Smooth muscle cell (in vitro differentiated cells): ENCODE measurements around the gene SLC7A9. TPM values are rescaled to one million over a fixed set of nuclear protein-coding genes. Genes with fewer than 3 reads are reported as not detected.

ENCODE experiments used
- DNase-seq: peaks from one replicate; lab custom pipeline; 2025; ENCODE audit not compliant: unreplicated experiment; lab: John Stamatoyannopoulos, UW
- H2AFZ ChIP-seq: fragments of 200-600 bp; sonication (generic); 2 replicates; pipeline ENCODE4 v1.6.0; 2016; ENCODE audit warnings: antibody characterized with exemption, low read depth, mild to moderate bottlenecking
- H3F3A ChIP-seq: fragments of 200-600 bp; sonication (generic); 2 replicates; pipeline ENCODE4 v1.6.0; 2017; ENCODE audit warnings: antibody characterized with exemption, low read depth
- H3K27ac ChIP-seq: fragments of 200-600 bp; sonication (generic); 2 replicates; pipeline ENCODE4 v1.5.1; 2016; ENCODE audit warnings: low read depth, mild to moderate bottlenecking
- H3K27me3 ChIP-seq: fragments of 200-600 bp; sonication (generic); 2 replicates; pipeline ENCODE4 v1.6.1; 2016; ENCODE audit warnings: low read depth, mild to moderate bottlenecking
- H3K36me3 ChIP-seq: fragments of 200-600 bp; sonication (generic); 2 replicates; pipeline ENCODE4 v1.5.1; 2016; ENCODE audit warnings: low read depth
- H3K4me1 ChIP-seq: fragments of 200-600 bp; sonication (generic); 2 replicates; pipeline ENCODE4 v1.5.1; 2016; ENCODE audit warnings: low read depth
- H3K4me2 ChIP-seq: fragments of 200-600 bp; sonication (generic); 2 replicates; pipeline ENCODE4 v1.6.0; 2016; ENCODE audit warnings: mild to moderate bottlenecking
- H3K4me3 ChIP-seq: fragments of 200-600 bp; sonication (generic); 2 replicates; pipeline ENCODE4 v1.5.1; 2016; ENCODE audit warnings: mild to moderate bottlenecking
- H3K79me2 ChIP-seq: fragments of 200-600 bp; sonication (generic); 2 replicates; pipeline ENCODE4 v1.6.0; 2016; ENCODE audit warnings: low read depth, mild to moderate bottlenecking
- H3K9ac ChIP-seq: fragments of 200-600 bp; sonication (generic); 2 replicates; pipeline ENCODE4 v1.6.0; 2016; ENCODE audit warnings: low read depth
- H3K9me3 ChIP-seq: fragments of 200-600 bp; sonication (generic); replicated peaks from 2 replicates; pipeline ENCODE4 v1.5.1; 2016; ENCODE audit warnings: low read depth
- H4K20me1 ChIP-seq: fragments of 200-600 bp; sonication (generic); 2 replicates; pipeline ENCODE4 v1.6.0; 2016; ENCODE audit warnings: low read depth
- WGBS: methylation state at CpG from one replicate; pipeline ENCODE4 v1.1.7; 2016; ENCODE audit warnings: low lambda C conversion rate; 5-methylcytosine and 5-hydroxymethylcytosine counted together
- polyA plus RNA-seq: library from polyadenylated mRNA; unstranded; fragments of >200 nt; fragmentation: Nextera tagmentation; extraction: Ambion mirVana; gene quantifications from 2 replicates; pipeline ENCODE4 v1.2.1, GENCODE V29; 2016
- total RNA-seq: library from RNA; depleted of rRNA; stranded (reverse); fragments of >200 nt; gene quantifications from 2 replicates; pipeline ENCODE4 v1.2.3, GENCODE V29; 2014
- TF ChIP-seq, protein P1 (sequence below): fragments of 200-600 bp; sonication (generic); IDR thresholded peaks from 2 replicates; pipeline ENCODE4 v1.5.1; 2017; ENCODE audit warnings: borderline replicate concordance, mild to moderate bottlenecking, antibody characterized with exemption; ENCODE audit not compliant: insufficient read depth, poor library complexity, severe bottlenecking

SLC7A9 gene
- total and polyA plus RNA-seq, 2 experiments from 2014 or later = 0.21 TPM; not detected in 1

GRCh38 chr19:32822916-32823746 lies 46.4 kb downstream of the SLC7A9 start:
- H4K20me1 ChIP-seq = no peaks in the 10 kb centered on the region
- H3F3A ChIP-seq = no peaks in the 10 kb centered on the region
- WGBS = 91% methylated on average over 14 of the region's 14 CpGs
- H3K79me2 ChIP-seq = no peaks in the 10 kb centered on the region
- no peak overlapping the region for H3K9ac ChIP-seq
- no peaks in the 10 kb centered on the region for H3K36me3 ChIP-seq
- no peak overlapping the region for H3K27ac ChIP-seq
- TF ChIP-seq, protein P1, sequence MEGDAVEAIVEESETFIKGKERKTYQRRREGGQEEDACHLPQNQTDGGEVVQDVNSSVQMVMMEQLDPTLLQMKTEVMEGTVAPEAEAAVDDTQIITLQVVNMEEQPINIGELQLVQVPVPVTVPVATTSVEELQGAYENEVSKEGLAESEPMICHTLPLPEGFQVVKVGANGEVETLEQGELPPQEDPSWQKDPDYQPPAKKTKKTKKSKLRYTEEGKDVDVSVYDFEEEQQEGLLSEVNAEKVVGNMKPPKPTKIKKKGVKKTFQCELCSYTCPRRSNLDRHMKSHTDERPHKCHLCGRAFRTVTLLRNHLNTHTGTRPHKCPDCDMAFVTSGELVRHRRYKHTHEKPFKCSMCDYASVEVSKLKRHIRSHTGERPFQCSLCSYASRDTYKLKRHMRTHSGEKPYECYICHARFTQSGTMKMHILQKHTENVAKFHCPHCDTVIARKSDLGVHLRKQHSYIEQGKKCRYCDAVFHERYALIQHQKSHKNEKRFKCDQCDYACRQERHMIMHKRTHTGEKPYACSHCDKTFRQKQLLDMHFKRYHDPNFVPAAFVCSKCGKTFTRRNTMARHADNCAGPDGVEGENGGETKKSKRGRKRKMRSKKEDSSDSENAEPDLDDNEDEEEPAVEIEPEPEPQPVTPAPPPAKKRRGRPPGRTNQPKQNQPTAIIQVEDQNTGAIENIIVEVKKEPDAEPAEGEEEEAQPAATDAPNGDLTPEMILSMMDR = no peak
- no peaks in the 10 kb centered on the region for H3K27me3 ChIP-seq
- H3K4me1 ChIP-seq = no peaks in the 10 kb centered on the region
- H3K4me3 ChIP-seq = no peak overlapping the region
- no peak overlapping the region for H3K4me2 ChIP-seq
- no peaks in the 10 kb centered on the region for H3K9me3 ChIP-seq
- no peak for DNase-seq
- H2AFZ ChIP-seq = no peak overlapping the region

DNA sequence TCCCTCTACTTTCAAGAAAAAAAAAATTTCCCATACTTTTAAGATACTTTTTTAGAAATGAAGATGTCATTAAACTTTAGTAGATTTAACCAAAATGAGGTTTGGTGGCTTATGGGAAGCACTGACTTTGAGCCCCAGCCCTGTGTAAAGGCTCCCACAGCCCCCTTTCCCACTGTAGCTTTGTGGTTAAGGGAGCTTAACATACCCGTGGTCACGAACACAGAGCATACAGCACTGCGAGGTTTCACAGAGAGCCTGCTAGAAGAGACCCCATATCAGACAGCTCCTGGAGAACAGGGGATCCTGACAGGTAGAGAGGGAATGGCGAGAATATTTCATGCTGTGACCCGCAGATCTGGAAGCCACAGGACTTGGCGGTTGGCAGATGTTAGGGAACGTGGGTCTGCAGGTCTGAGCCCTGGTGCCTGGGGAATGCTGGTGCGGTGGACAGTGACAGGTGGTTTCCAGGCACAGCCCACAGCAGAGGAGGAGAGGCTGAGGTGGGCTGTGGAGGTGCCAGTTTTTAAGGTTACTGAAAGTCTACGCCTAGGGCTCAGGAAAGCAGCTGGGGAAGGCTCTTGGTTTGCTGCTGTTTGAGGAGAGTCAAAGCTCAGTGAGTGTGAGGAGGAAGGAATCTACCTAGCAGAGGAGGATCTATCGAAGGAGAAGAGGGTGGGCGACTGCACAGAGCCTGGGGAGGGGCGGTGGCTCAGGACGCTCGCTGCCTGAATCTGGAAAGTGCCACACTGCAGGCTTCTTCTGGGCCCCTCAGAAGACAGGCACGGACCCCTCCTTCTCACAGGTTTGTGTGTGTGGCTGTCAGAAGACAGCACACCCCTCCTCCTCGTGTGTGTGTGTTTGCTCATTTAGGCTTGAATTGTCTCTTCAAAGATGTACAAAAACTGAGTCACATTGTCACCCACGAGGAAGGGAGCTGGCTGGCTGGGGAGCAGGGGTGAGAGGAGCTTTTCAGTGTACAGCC lies 49.9 kb downstream of the SLC7A9 start:
- Histone ChIP-seq H4K20me1 (no peaks in the 10 kb centered on the region), H3K27ac (no peak overlapping the region), H3K9ac (no peak overlapping the region), H3K4me1 (no peaks in the 10 kb centered on the region), H3K79me2 (no peaks in the 10 kb centered on the region), H2AFZ (no peak overlapping the region), H3F3A (no peaks in the 10 kb centered on the region), H3K4me3 (no peak overlapping the region), H3K9me3 (no peaks in the 10 kb centered on the region), H3K27me3 (no peaks in the 10 kb centered on the region), H3K36me3 (no peaks in the 10 kb centered on the region), H3K4me2 (no peak overlapping the region)
- 73% methylated on average over 17 of the region's 17 CpGs for WGBS
- TF ChIP-seq, protein P1 = no peak
- DNase-seq = no peak

DNA sequence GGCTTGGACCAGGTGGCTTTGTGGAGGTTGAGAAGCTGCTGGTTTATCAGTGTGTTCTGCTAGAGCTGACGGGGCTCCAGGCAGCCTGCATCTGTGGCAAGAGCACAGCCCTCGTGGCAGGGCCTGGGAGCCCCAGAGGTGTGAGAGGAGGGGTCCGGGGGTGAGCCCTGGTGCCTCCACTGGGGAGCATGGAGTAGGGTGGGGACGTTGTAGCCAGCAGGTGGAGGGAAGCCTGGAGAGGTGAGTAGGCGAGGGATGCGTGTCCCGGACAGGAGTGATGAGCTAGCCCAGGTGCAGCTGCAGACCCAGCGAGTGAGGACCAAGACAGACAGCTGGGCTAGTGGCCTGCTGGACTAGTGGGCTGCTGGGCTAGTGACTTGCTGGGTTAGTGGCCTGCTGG lies 51.0 kb downstream of the SLC7A9 start:
- Histone ChIP-seq H3K4me1 (no peaks in the 10 kb centered on the region), H4K20me1 (no peaks in the 10 kb centered on the region), H3F3A (no peaks in the 10 kb centered on the region), H3K27ac (no peak overlapping the region), H3K9ac (no peak overlapping the region), H3K4me2 (no peak overlapping the region), H3K9me3 (no peaks in the 10 kb centered on the region), H3K27me3 (no peaks in the 10 kb centered on the region), H3K36me3 (no peaks in the 10 kb centered on the region), H3K79me2 (no peaks in the 10 kb centered on the region), H3K4me3 (no peak overlapping the region), H2AFZ (no peak overlapping the region)
- 90% methylated on average over 7 of the region's 8 CpGs for WGBS
- TF ChIP-seq, protein P1 = no peak
- DNase-seq = no peak
